ENCODE results near the gene APOBR. TPM values are rescaled to one million over a fixed set of nuclear protein-coding genes. Genes with fewer than 3 reads are reported as not detected.

Gene APOBR
- total and polyA plus RNA-seq, 2 of the 13 experiments (the other 11 are each of a cell fraction or from before 2014, with no cell fraction given), result 0.03 TPM; not detected in 1

GRCh38 chr16:28503470-28504259, 9.2 kb downstream of the APOBR start (continued):
- TF ChIP-seq, protein P1, sequence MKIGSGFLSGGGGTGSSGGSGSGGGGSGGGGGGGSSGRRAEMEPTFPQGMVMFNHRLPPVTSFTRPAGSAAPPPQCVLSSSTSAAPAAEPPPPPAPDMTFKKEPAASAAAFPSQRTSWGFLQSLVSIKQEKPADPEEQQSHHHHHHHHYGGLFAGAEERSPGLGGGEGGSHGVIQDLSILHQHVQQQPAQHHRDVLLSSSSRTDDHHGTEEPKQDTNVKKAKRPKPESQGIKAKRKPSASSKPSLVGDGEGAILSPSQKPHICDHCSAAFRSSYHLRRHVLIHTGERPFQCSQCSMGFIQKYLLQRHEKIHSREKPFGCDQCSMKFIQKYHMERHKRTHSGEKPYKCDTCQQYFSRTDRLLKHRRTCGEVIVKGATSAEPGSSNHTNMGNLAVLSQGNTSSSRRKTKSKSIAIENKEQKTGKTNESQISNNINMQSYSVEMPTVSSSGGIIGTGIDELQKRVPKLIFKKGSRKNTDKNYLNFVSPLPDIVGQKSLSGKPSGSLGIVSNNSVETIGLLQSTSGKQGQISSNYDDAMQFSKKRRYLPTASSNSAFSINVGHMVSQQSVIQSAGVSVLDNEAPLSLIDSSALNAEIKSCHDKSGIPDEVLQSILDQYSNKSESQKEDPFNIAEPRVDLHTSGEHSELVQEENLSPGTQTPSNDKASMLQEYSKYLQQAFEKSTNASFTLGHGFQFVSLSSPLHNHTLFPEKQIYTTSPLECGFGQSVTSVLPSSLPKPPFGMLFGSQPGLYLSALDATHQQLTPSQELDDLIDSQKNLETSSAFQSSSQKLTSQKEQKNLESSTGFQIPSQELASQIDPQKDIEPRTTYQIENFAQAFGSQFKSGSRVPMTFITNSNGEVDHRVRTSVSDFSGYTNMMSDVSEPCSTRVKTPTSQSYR (CRISPR knock-in tag; IDR thresholded peaks at IDR 0.05; ENCODE audit: borderline replicate concordance), result no peak
- 0 out of 2 replicates have a peak, but pooled peaks have one; percentile 73 for TF ChIP-seq ZNF333 (CRISPR knock-in tag; IDR thresholded peaks at IDR 0.05; ENCODE audit: borderline replicate concordance)
- TF ChIP-seq, protein P2, sequence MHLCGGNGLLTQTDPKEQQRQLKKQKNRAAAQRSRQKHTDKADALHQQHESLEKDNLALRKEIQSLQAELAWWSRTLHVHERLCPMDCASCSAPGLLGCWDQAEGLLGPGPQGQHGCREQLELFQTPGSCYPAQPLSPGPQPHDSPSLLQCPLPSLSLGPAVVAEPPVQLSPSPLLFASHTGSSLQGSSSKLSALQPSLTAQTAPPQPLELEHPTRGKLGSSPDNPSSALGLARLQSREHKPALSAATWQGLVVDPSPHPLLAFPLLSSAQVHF (CRISPR knock-in tag; IDR thresholded peaks at IDR 0.05), result no peak
- no peak for TF ChIP-seq FOXP1 (IDR thresholded peaks at IDR 0.05)
- TF ChIP-seq FOXP1 (CRISPR knock-in tag; IDR thresholded peaks at IDR 0.05), result no peak
- TF ChIP-seq ZNF576 (CRISPR knock-in tag; IDR thresholded peaks at IDR 0.05), result peak; percentile 75; the same call in 1 of the 2 replicates
- TF ChIP-seq NONO (IDR thresholded peaks at IDR 0.05), result no peak
- no peak for TF ChIP-seq NONO (CRISPR knock-in tag; conservative IDR thresholded peaks at IDR 0.05)
- TF ChIP-seq, protein P3, sequence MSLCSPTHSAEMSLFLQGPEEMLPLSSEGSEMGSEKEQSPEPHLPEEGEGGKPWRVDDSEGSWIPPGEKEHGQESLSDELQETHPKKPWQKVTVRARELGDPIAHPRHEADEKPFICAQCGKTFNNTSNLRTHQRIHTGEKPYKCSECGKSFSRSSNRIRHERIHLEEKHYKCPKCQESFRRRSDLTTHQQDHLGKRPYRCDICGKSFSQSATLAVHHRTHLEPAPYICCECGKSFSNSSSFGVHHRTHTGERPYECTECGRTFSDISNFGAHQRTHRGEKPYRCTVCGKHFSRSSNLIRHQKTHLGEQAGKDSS (CRISPR knock-in tag; IDR thresholded peaks at IDR 0.05; ENCODE audit: borderline replicate concordance, low read depth), result no peak
- no peak for TF ChIP-seq ZNF703 (CRISPR knock-in tag; IDR thresholded peaks at IDR 0.05; ENCODE audit: borderline replicate concordance)
- TF ChIP-seq MXD4 (CRISPR knock-in tag; IDR thresholded peaks at IDR 0.05), result no peak
- no peak for TF ChIP-seq GATA4 (IDR thresholded peaks at IDR 0.05; ENCODE audit: borderline replicate concordance, low read depth)
- TF ChIP-seq MIER3 (CRISPR knock-in tag; IDR thresholded peaks at IDR 0.05; ENCODE audit: borderline replicate concordance), result no peak
- no peak for TF ChIP-seq TCF12 (IDR thresholded peaks at IDR 0.05)
- TF ChIP-seq TCF12 (CRISPR knock-in tag; IDR thresholded peaks at IDR 0.05), result 0 out of 2 replicates have a peak, but pooled peaks have one; percentile 37
- TF ChIP-seq, protein P4, sequence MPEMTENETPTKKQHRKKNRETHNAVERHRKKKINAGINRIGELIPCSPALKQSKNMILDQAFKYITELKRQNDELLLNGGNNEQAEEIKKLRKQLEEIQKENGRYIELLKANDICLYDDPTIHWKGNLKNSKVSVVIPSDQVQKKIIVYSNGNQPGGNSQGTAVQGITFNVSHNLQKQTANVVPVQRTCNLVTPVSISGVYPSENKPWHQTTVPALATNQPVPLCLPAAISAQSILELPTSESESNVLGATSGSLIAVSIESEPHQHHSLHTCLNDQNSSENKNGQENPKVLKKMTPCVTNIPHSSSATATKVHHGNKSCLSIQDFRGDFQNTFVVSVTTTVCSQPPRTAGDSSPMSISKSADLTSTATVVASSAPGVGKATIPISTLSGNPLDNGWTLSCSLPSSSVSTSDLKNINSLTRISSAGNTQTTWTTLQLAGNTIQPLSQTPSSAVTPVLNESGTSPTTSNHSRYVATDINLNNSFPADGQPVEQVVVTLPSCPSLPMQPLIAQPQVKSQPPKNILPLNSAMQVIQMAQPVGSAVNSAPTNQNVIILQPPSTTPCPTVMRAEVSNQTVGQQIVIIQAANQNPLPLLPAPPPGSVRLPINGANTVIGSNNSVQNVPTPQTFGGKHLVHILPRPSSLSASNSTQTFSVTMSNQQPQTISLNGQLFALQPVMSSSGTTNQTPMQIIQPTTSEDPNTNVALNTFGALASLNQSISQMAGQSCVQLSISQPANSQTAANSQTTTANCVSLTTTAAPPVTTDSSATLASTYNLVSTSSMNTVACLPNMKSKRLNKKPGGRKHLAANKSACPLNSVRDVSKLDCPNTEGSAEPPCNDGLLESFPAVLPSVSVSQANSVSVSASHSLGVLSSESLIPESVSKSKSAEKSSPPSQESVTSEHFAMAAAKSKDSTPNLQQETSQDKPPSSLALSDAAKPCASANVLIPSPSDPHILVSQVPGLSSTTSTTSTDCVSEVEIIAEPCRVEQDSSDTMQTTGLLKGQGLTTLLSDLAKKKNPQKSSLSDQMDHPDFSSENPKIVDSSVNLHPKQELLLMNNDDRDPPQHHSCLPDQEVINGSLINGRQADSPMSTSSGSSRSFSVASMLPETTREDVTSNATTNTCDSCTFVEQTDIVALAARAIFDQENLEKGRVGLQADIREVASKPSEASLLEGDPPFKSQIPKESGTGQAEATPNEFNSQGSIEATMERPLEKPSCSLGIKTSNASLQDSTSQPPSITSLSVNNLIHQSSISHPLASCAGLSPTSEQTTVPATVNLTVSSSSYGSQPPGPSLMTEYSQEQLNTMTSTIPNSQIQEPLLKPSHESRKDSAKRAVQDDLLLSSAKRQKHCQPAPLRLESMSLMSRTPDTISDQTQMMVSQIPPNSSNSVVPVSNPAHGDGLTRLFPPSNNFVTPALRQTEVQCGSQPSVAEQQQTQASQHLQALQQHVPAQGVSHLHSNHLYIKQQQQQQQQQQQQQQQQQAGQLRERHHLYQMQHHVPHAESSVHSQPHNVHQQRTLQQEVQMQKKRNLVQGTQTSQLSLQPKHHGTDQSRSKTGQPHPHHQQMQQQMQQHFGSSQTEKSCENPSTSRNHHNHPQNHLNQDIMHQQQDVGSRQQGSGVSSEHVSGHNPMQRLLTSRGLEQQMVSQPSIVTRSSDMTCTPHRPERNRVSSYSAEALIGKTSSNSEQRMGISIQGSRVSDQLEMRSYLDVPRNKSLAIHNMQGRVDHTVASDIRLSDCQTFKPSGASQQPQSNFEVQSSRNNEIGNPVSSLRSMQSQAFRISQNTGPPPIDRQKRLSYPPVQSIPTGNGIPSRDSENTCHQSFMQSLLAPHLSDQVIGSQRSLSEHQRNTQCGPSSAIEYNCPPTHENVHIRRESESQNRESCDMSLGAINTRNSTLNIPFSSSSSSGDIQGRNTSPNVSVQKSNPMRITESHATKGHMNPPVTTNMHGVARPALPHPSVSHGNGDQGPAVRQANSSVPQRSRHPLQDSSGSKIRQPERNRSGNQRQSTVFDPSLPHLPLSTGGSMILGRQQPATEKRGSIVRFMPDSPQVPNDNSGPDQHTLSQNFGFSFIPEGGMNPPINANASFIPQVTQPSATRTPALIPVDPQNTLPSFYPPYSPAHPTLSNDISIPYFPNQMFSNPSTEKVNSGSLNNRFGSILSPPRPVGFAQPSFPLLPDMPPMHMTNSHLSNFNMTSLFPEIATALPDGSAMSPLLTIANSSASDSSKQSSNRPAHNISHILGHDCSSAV (CRISPR knock-in tag; IDR thresholded peaks at IDR 0.05; ENCODE audit: borderline replicate concordance), result no peak

Data from HepG2 (cell line).